Loucy (cell line): ENCODE measurements around the gene ZNF550.

Experiments used
- H2AFZ ChIP-seq: fragments of 200-600 bp; sonication (generic); 2 replicates; pipeline ENCODE4 v1.6.0; 2016; ENCODE audit warnings: antibody characterized with exemption, mild to moderate bottlenecking, low read length, moderate library complexity
- H3F3A ChIP-seq: fragments of 200-600 bp; 2 replicates; pipeline ENCODE4 v1.6.0; 2016; ENCODE audit warnings: antibody characterized with exemption, low read depth, mild to moderate bottlenecking
- H3K27me3 ChIP-seq: fragments of 200-600 bp; sonication (generic); 2 replicates; pipeline ENCODE4 v1.6.1; 2014; ENCODE audit warnings: low read length, mild to moderate bottlenecking; ENCODE audit not compliant: insufficient read depth, poor library complexity, severe bottlenecking
- H3K36me3 ChIP-seq: fragments of 200-600 bp; sonication (generic); 2 replicates; pipeline ENCODE4 v1.6.1; 2016; ENCODE audit warnings: low read length; ENCODE audit not compliant: insufficient read depth
- H3K4me1 ChIP-seq: fragments of 200-600 bp; sonication (generic); 2 replicates; pipeline ENCODE4 v1.5.1; 2014; ENCODE audit warnings: low read length, mild to moderate bottlenecking; ENCODE audit not compliant: insufficient read depth, poor library complexity, severe bottlenecking
- H3K4me2 ChIP-seq: fragments of 200-600 bp; sonication (generic); 2 replicates; pipeline ENCODE4 v1.6.0; 2014; ENCODE audit warnings: antibody characterized with exemption, low read length, low read depth, mild to moderate bottlenecking; ENCODE audit not compliant: poor library complexity, severe bottlenecking
- H3K4me3 ChIP-seq: fragments of 200-600 bp; sonication (generic); 2 replicates; pipeline ENCODE4 v1.5.1; 2014; ENCODE audit warnings: low read length, mild to moderate bottlenecking, mixed read lengths; ENCODE audit not compliant: poor library complexity, severe bottlenecking
- H3K79me2 ChIP-seq: fragments of 200-600 bp; sonication (generic); 2 replicates; pipeline ENCODE4 v1.6.1; 2014; ENCODE audit warnings: low read length; ENCODE audit not compliant: insufficient read depth
- H3K9ac ChIP-seq: fragments of 200-600 bp; sonication (generic); 2 replicates; pipeline ENCODE4 v1.6.0; 2014; ENCODE audit warnings: mild to moderate bottlenecking, low read depth, low read length, moderate library complexity; ENCODE audit not compliant: poor library complexity, severe bottlenecking
- H3K9me2 ChIP-seq: fragments of 200-600 bp; sonication (generic); replicated peaks from 2 replicates; pipeline ENCODE4 v1.6.1; 2016; ENCODE audit warnings: low read depth, low read length, mixed read lengths
- H3K9me3 ChIP-seq: fragments of 200-600 bp; sonication (generic); 2 replicates; pipeline ENCODE4 v1.6.1; 2014; ENCODE audit warnings: mild to moderate bottlenecking, antibody characterized with exemption, low read length, low read depth; ENCODE audit not compliant: insufficient read depth
- H4K20me1 ChIP-seq: fragments of 200-600 bp; sonication (generic); 2 replicates; pipeline ENCODE4 v1.6.0; 2014; ENCODE audit warnings: antibody characterized with exemption, low read length, mild to moderate bottlenecking; ENCODE audit not compliant: insufficient read depth, poor library complexity, severe bottlenecking
- EZH2phosphoT487 ChIP-seq: fragments of 200-600 bp; IDR thresholded peaks from 2 replicates; pipeline ENCODE4 v1.6.1; 2018; ENCODE audit warnings: antibody characterized with exemption, mild to moderate bottlenecking, moderate library complexity, borderline replicate concordance
- TF ChIP-seq, protein P1 (sequence below): fragments of 200-600 bp; sonication (generic); conservative IDR thresholded peaks from 2 replicates; pipeline ENCODE4 v1.5.1; 2014; ENCODE audit warnings: mild to moderate bottlenecking, antibody characterized with exemption, low read length

Gene ZNF550

DNA sequence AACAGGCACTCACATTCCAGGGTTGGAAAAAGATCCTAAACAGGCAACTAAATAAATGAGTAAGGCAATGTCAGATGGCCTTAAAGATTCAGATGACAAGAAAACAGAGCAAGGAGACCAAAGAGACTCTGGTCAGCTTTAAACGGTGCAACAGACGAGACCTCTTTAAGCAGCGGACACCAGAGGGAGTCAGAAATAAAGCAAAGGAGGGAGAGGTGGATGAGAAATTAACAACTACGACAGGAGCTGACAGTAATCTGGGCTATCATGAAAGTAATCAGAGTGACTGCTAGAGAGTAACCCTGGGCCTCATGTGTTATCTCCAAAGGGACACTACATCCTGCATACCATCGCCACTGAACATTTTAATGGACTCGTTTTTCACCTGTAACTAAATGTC, 1.1 kb downstream of the ZNF550 start:
- TF ChIP-seq, protein P1, sequence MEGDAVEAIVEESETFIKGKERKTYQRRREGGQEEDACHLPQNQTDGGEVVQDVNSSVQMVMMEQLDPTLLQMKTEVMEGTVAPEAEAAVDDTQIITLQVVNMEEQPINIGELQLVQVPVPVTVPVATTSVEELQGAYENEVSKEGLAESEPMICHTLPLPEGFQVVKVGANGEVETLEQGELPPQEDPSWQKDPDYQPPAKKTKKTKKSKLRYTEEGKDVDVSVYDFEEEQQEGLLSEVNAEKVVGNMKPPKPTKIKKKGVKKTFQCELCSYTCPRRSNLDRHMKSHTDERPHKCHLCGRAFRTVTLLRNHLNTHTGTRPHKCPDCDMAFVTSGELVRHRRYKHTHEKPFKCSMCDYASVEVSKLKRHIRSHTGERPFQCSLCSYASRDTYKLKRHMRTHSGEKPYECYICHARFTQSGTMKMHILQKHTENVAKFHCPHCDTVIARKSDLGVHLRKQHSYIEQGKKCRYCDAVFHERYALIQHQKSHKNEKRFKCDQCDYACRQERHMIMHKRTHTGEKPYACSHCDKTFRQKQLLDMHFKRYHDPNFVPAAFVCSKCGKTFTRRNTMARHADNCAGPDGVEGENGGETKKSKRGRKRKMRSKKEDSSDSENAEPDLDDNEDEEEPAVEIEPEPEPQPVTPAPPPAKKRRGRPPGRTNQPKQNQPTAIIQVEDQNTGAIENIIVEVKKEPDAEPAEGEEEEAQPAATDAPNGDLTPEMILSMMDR: peak; percentile 41
- no peak for TF ChIP-seq EZH2phosphoT487
- H3K79me2 ChIP-seq: peaks cover 29% of the 10 kb centered on the region
- peaks cover 17% of the 10 kb centered on the region; the same call in 1 of the 2 replicates for H3K36me3 ChIP-seq
- no peaks in the 10 kb centered on the region for H3K9me2 ChIP-seq
- peak overlapping the region; percentile 85 for H3K4me2 ChIP-seq
- H3K4me3 ChIP-seq: peak overlapping the region; percentile 79
- H3F3A ChIP-seq: no peaks in the 10 kb centered on the region
- peaks cover 3% of the 10 kb centered on the region; the same call in 1 of the 2 replicates for H3K9me3 ChIP-seq
- H3K27me3 ChIP-seq: no peaks in the 10 kb centered on the region
- peak overlapping the region; percentile 82 for H3K9ac ChIP-seq
- peaks cover 14% of the 10 kb centered on the region for H3K4me1 ChIP-seq
- H2AFZ ChIP-seq: no peak overlapping the region
- peaks cover 17% of the 10 kb centered on the region for H4K20me1 ChIP-seq

- H3K9me3 ChIP-seq: peaks cover 3% of the 10 kb centered on the region; the same call in 1 of the 2 replicates
- H2AFZ ChIP-seq: no peak overlapping the region
- peak overlapping the region; percentile 82 for H3K9ac ChIP-seq
- peaks cover 20% of the 10 kb centered on the region; the same call in 1 of the 2 replicates for H3K36me3 ChIP-seq
- peaks cover 17% of the 10 kb centered on the region for H4K20me1 ChIP-seq
- peaks cover 29% of the 10 kb centered on the region for H3K79me2 ChIP-seq
- TF ChIP-seq EZH2phosphoT487: no peak
- TF ChIP-seq, protein P1: no peak
- peak overlapping the region; percentile 79 for H3K4me3 ChIP-seq
- H3K9me2 ChIP-seq: no peaks in the 10 kb centered on the region
- no peaks in the 10 kb centered on the region for H3K27me3 ChIP-seq
- peaks cover 14% of the 10 kb centered on the region for H3K4me1 ChIP-seq
- H3F3A ChIP-seq: no peaks in the 10 kb centered on the region
- H3K4me2 ChIP-seq: peak overlapping the region; percentile 85
Measured at GRCh38 chr19:57557659-57558058, 2.0 kb downstream of the ZNF550 start.

- TF ChIP-seq, protein P1: no peak
- TF ChIP-seq EZH2phosphoT487: no peak
- Histone ChIP-seq H3K9me2 (no peaks in the 10 kb centered on the region), H3K4me1 (no peaks in the 10 kb centered on the region), H3K4me2 (no peak overlapping the region), H3K79me2 (peaks cover 9% of the 10 kb centered on the region; the same call in 1 of the 2 replicates), H3K9ac (no peak overlapping the region), H2AFZ (no peak overlapping the region), H3F3A (no peaks in the 10 kb centered on the region), H3K4me3 (no peak overlapping the region), H3K36me3 (peaks cover 63% of the 10 kb centered on the region), H4K20me1 (peaks cover 3% of the 10 kb centered on the region), H3K9me3 (peaks cover 13% of the 10 kb centered on the region; the same call in 1 of the 2 replicates), H3K27me3 (no peaks in the 10 kb centered on the region)
Measured at GRCh38 chr19:57552432-57552831, 7.2 kb downstream of the ZNF550 start.
